ENCODE data around the gene C1QB. TPM values are rescaled to one million over a fixed set of nuclear protein-coding genes. Genes with fewer than 3 reads are reported as not detected.

Gene C1QB, protein sequence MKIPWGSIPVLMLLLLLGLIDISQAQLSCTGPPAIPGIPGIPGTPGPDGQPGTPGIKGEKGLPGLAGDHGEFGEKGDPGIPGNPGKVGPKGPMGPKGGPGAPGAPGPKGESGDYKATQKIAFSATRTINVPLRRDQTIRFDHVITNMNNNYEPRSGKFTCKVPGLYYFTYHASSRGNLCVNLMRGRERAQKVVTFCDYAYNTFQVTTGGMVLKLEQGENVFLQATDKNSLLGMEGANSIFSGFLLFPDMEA
- total RNA-seq: 1,000 to 10,000 TPM in 4 of 6 donors, 100 to 1,000 TPM in 2; 391 to 1,763 (median 1,026) TPM

DNA sequence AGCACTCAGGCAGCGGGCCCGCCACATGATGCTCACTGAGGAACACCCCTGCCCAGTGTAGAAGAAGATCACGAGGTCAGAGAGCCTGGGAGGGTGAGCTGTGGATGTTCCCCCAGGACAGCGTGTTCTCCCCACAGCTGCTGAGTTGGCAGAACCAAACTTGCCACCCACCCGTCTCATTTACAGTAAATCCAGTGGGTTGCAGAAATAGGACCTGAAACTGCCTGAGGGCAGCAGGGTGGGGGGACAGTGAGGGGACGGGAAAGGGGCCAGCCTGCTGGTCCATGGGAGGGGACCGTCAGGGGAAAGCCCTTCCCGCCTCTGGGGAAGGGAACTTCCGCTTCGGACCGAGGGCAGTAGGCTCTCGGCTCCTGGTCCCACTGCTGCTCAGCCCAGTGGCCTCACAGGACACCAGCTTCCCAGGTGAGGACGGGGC lies at the start of gene C1QB:
Gene C1QB, plus strand, starts transcription at position 356 of the 436 bp plus-strand sequence. CDS start 6,227 bp downstream, outside the sequence.
- Histone ChIP-seq H3K27me3 (no peaks in the 10 kb centered on the region), H3K4me3 (peak within 1 kb of the TSS in 3 of 4 donors; percentile 31 to 42 (median 33)), H3K27ac (peak within 1 kb of the TSS in 3 of 4 donors; percentile 35 to 74 (median 44)), H3K9me3 (no peaks in the 10 kb centered on the region), H3K36me3 (no peaks in the 10 kb centered on the region), H3K4me1 (no peaks in the 10 kb centered on the region)
- WGBS, 2 donors: 73 to 77% methylated on average over 12 to 13 of the region's 13 CpGs
- TF ChIP-seq, protein P1, sequence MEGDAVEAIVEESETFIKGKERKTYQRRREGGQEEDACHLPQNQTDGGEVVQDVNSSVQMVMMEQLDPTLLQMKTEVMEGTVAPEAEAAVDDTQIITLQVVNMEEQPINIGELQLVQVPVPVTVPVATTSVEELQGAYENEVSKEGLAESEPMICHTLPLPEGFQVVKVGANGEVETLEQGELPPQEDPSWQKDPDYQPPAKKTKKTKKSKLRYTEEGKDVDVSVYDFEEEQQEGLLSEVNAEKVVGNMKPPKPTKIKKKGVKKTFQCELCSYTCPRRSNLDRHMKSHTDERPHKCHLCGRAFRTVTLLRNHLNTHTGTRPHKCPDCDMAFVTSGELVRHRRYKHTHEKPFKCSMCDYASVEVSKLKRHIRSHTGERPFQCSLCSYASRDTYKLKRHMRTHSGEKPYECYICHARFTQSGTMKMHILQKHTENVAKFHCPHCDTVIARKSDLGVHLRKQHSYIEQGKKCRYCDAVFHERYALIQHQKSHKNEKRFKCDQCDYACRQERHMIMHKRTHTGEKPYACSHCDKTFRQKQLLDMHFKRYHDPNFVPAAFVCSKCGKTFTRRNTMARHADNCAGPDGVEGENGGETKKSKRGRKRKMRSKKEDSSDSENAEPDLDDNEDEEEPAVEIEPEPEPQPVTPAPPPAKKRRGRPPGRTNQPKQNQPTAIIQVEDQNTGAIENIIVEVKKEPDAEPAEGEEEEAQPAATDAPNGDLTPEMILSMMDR (IDR thresholded peaks at IDR 0.05): no peak
- TF ChIP-seq EP300 (IDR thresholded peaks at IDR 0.05): peak in 1 of 4 donors; percentile 78
- peak in 1 of 4 donors; percentile 72 for TF ChIP-seq POLR2A (IDR thresholded peaks at IDR 0.05)
- TF ChIP-seq POLR2AphosphoS5 (IDR thresholded peaks at IDR 0.05): peak in 1 of 2 donors; percentile 37
- peak; percentile 53 to 67 for DNase-seq
- ATAC-seq (ENCODE audit: low FRiP score in 2 of 2): peak; percentile 65 to 88

DNA sequence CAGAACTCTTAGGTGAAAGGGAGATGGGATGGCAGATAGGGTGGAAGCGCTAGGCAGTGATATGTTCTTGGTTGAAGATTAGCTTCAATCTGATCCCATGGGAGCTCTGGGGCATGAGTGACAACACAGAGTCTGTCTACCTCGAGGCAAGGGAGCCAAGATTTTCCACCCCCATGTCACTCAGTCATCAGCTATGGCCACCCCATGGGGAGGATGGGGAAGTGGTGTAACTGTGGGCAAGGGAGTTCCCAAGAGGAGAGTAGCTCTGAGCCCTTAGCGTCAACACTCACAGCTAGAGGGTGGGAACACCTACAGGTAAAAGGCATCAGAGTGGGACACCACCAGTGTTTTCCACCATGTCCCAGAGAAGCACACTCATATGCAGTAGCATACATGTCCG lies 46.9 kb upstream of the C1QB start:
- ATAC-seq (ENCODE audit: low FRiP score in 2 of 2): no peak

DNA sequence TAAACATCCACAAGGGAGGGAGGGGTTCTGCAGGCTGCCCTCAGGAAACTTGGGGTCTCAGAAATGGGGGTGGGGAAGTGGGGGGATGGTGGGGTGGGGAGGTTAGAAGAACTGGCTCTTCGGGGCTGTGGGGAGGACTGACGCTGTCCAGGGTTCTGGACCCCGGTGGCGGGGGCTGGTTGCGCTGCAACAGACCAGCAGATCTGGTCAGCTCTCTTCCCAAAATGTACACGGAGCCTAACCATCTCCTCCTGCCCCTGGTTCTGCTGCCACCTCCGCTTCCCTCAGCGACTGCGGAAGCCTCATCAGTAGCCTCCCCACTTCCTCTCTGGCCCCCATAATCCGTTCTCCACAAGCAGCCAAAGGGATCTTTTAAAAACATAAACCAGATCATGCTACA lies 45.9 kb upstream of the C1QB start:
- 10% methylated on average over 10 of the region's 10 CpGs for WGBS, 2 donors
- DNase-seq: no peak

More for the DNA sequence above, 46.9 kb upstream of the C1QB start:
- TF ChIP-seq, protein P1 (IDR thresholded peaks at IDR 0.05): no peak
- TF ChIP-seq EP300 (IDR thresholded peaks at IDR 0.05): no peak
- Histone ChIP-seq H3K4me3 (no peak overlapping the region), H3K36me3 (no peaks in the 10 kb centered on the region), H3K4me1 (no peaks in the 10 kb centered on the region), H3K9me3 (no peaks in the 10 kb centered on the region), H3K27ac (no peak overlapping the region), H3K27me3 (no peaks in the 10 kb centered on the region)
- no peak for DNase-seq
- 47 to 55% methylated on average over 4 of the region's 4 CpGs for WGBS, 2 donors

DNA sequence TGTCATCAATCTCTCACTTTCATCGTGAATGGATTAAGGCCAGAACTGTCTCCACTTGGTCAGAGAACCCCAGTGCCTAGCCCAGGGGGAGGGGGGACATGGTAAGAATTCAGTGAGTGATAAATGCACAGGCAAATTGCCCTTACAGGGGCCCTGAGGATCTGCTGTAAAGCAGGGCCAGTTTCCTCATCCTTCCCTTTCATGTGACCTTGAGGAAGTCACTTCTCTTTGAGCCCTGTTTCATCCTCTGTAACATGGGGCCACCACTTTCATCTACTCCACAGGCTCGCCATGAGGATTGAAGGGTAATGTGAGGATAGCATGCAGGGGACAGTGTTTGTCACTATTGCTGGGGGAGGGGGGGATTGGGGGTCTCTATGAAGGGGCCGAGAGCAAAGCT lies 44.7 kb upstream of the C1QB start:
- TF ChIP-seq, protein P1 (IDR thresholded peaks at IDR 0.05): no peak
- no peak for TF ChIP-seq POLR2AphosphoS5 (IDR thresholded peaks at IDR 0.05)
- no peak for TF ChIP-seq EP300 (IDR thresholded peaks at IDR 0.05)
- TF ChIP-seq POLR2A (IDR thresholded peaks at IDR 0.05): no peak
- no peaks in the 10 kb centered on the region for H3K9me3 ChIP-seq
- no peak overlapping the region for H3K27ac ChIP-seq
- H3K4me3 ChIP-seq: no peak overlapping the region
- no peak for ATAC-seq (ENCODE audit: low FRiP score in 2 of 2)
- H3K36me3 ChIP-seq: no peaks in the 10 kb centered on the region
- H3K4me1 ChIP-seq: no peaks in the 10 kb centered on the region
- H3K27me3 ChIP-seq: no peaks in the 10 kb centered on the region
- no peak for DNase-seq
- WGBS, 2 donors: 58 to 65% methylated on average over 3 of the region's 3 CpGs

More for the DNA sequence above, 45.9 kb upstream of the C1QB start:
- Histone ChIP-seq H3K4me3 (no peak overlapping the region), H3K9me3 (no peaks in the 10 kb centered on the region), H3K27me3 (no peaks in the 10 kb centered on the region), H3K27ac (no peak overlapping the region), H3K36me3 (no peaks in the 10 kb centered on the region), H3K4me1 (no peaks in the 10 kb centered on the region)
- no peak for TF ChIP-seq POLR2AphosphoS5 (IDR thresholded peaks at IDR 0.05)
- TF ChIP-seq, protein P1 (IDR thresholded peaks at IDR 0.05): no peak
- TF ChIP-seq EP300 (IDR thresholded peaks at IDR 0.05): no peak
- TF ChIP-seq POLR2A (IDR thresholded peaks at IDR 0.05): no peak
- ATAC-seq (ENCODE audit: low FRiP score in 2 of 2): no peak

DNA sequence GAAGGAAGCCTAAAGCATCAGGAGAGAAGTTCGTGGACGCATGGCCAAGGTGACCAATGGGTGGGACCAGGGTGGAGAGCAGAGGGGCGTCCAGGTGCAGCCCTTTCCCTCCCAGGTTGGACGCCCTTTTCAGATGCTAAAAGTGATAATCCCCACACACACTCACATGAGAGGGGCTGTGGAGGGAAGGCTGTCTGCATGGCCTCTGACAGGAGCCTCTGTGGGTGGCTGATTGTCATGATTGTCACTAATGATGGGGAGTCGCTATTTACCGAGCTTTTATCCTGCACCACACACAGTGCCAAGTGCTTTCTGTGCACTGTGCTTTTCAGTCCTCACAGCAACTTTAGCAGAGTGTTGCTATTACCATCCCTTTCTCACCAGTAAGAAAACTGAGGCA lies 43.7 kb upstream of the C1QB start:
- H3K4me1 ChIP-seq: no peaks in the 10 kb centered on the region
- ATAC-seq (ENCODE audit: low FRiP score in 2 of 2): no peak
- 14 to 15% methylated on average over 6 of the region's 6 CpGs for WGBS, 2 donors
- no peak overlapping the region for H3K4me3 ChIP-seq
- H3K27ac ChIP-seq: no peak overlapping the region
- H3K36me3 ChIP-seq: no peaks in the 10 kb centered on the region
- H3K27me3 ChIP-seq: no peaks in the 10 kb centered on the region
- H3K9me3 ChIP-seq: no peaks in the 10 kb centered on the region
- DNase-seq: no peak
- TF ChIP-seq EP300 (IDR thresholded peaks at IDR 0.05): no peak

Data from upper lobe of left lung (tissue), 6 donors.